SK-N-SH (cell line): ENCODE data around the gene KIF2B. TPM values are rescaled to one million over a fixed set of nuclear protein-coding genes. Genes with fewer than 3 reads are reported as not detected.
"Not testable (repeated sequence)": the region's sequence is repeated elsewhere in the genome, so short reads cannot be mapped to it uniquely, and the experiment has no call there.

Experiments used
- CTCF ChIA-PET: fragments of 300-600, 350-600 bp; formaldehyde crosslinking; extraction: SDS; loops from one replicate; lab custom pipeline; 2021; lab: Yijun Ruan, JAX
- POLR2A ChIA-PET: fragments of 350-600 bp; sonication (Branson Sonifier 250); formaldehyde crosslinking; extraction: SDS; loops from one replicate; lab custom pipeline; 2020; ENCODE audit warnings: antibody characterized with exemption, inconsistent platforms; lab: Yijun Ruan, JAX
- DNase-seq: peaks from one replicate; pipeline ENCODE4 v3.0.0; 2012
- H2AFZ ChIP-seq: fragments of 200-600 bp; sonication (generic); 2 replicates; pipeline ENCODE4 v1.8.1; 2016; ENCODE audit warnings: antibody characterized with exemption, mild to moderate bottlenecking, low read depth
- H3F3A ChIP-seq: fragments of 200-600 bp; sonication (generic); replicated peaks from 2 replicates; pipeline ENCODE3; 2016; ENCODE audit warnings: antibody characterized with exemption, mild to moderate bottlenecking; ENCODE audit not compliant: insufficient read depth
- H3K27ac ChIP-seq, 2 experiments: fragments of 200-500 bp in 1 of 2; fragments of 200-600 bp in 1 of 2; sonication (Bioruptor generic) in 1 of 2; sonication (generic), shearing (Covaris generic) in 1 of 2; 2 replicates each; pipeline versions ENCODE4 v1.5.1 to v1.6.1; 2014 to 2016; ENCODE audit warnings: low read depth in 2 of 2, inconsistent platforms in 1 of 2, low read length in 1 of 2, mild to moderate bottlenecking in 1 of 2, mixed read lengths in 1 of 2
- H3K27me3 ChIP-seq: fragments of 200-600 bp; sonication (generic), shearing (Covaris generic); 2 replicates; pipeline ENCODE4 v1.6.1; 2016; ENCODE audit warnings: mixed run types; ENCODE audit not compliant: insufficient read depth
- H3K36me3 ChIP-seq, 2 experiments: fragments of 200-500 bp in 1 of 2; fragments of 200-600 bp in 1 of 2; sonication (Bioruptor generic) in 1 of 2; sonication (generic) in 1 of 2; replicated peaks in 1 of 2; 2 replicates each; pipeline versions ENCODE3 to v1.5.1; 2014 to 2016; ENCODE audit warnings: low read length in 1 of 2, mild to moderate bottlenecking in 1 of 2; ENCODE audit not compliant: insufficient read depth in 2 of 2, control insufficient read depth in 1 of 2
- H3K4me1 ChIP-seq, 2 experiments: fragments of 200-500 bp in 1 of 2; fragments of 200-600 bp in 1 of 2; sonication (Bioruptor generic) in 1 of 2; sonication (generic), shearing (Covaris generic) in 1 of 2; 2 replicates each; pipeline versions ENCODE4 v1.5.1 to v1.6.1; 2014 to 2016; ENCODE audit warnings: low read depth in 1 of 2, low read length in 1 of 2, mixed run types in 1 of 2; ENCODE audit not compliant: insufficient read depth in 2 of 2, control insufficient read depth in 1 of 2
- H3K4me2 ChIP-seq: fragments of 200-600 bp; sonication (generic), shearing (Covaris generic); 2 replicates; pipeline ENCODE4 v1.6.1; 2017; ENCODE audit warnings: mixed run types
- H3K4me3 ChIP-seq, 2 experiments: fragments of 200-500 bp in 1 of 2; fragments of 200-600 bp in 1 of 2; sonication (Bioruptor generic) in 1 of 2; sonication (generic), shearing (Covaris generic) in 1 of 2; 2 replicates each; pipeline versions ENCODE4 v1.5.1 to v1.8.1; 2014 to 2016; ENCODE audit warnings: low read depth in 2 of 2, inconsistent platforms in 1 of 2, low read length in 1 of 2, mild to moderate bottlenecking in 1 of 2, mixed read lengths in 1 of 2, moderate library complexity in 1 of 2
- H3K79me2 ChIP-seq: fragments of 200-600 bp; sonication (generic); 2 replicates; pipeline ENCODE4 v1.8.1; 2017; ENCODE audit warnings: mild to moderate bottlenecking; ENCODE audit not compliant: insufficient read depth
- H3K9ac ChIP-seq: fragments of 200-600 bp; sonication (generic); 2 replicates; pipeline ENCODE4 v1.6.1; 2017; ENCODE audit warnings: mixed run types
- H3K9me2 ChIP-seq: fragments of 200-600 bp; sonication (generic); 2 replicates; pipeline ENCODE4 v1.6.1; 2017; ENCODE audit warnings: mixed run types
- H3K9me3 ChIP-seq: fragments of 200-600 bp; sonication (generic); 2 replicates; pipeline ENCODE4 v1.6.1; 2017; ENCODE audit warnings: mixed run types, mild to moderate bottlenecking, moderate library complexity
- H4K20me1 ChIP-seq: fragments of 200-600 bp; sonication (generic); 2 replicates; pipeline ENCODE4 v1.6.1; 2017; ENCODE audit warnings: mild to moderate bottlenecking, mixed run types; ENCODE audit not compliant: insufficient read depth
- GATA2 ChIP-seq: sonication (generic); formaldehyde crosslinking; IDR thresholded peaks from 2 replicates; pipeline ENCODE4 v1.5.0; 2020; ENCODE audit warnings: mild to moderate bottlenecking, missing genetic modification reagents
- MEF2A ChIP-seq: IDR thresholded peaks from 2 replicates; pipeline ENCODE4 v1.4.0; 2012; ENCODE audit warnings: low read depth, borderline replicate concordance
- MXI1 ChIP-seq: IDR thresholded peaks from 2 replicates; pipeline ENCODE4 v1.6.1; 2012; ENCODE audit warnings: mild to moderate bottlenecking, low read depth, low read length, improper control_type of control experiment
- NFIC ChIP-seq: IDR thresholded peaks from 2 replicates; pipeline ENCODE4 v1.4.0; 2012; ENCODE audit warnings: borderline replicate concordance
- RFX5 ChIP-seq: IDR thresholded peaks from 2 replicates; pipeline ENCODE4 v1.6.1; 2012; ENCODE audit warnings: mild to moderate bottlenecking, improper control_type of control experiment, low read length
- TCF12 ChIP-seq: IDR thresholded peaks from 2 replicates; pipeline ENCODE4 v1.4.0; 2012
- WGBS: methylation state at CpG from one replicate; pipeline ENCODE4 v1.1.6; 2017; ENCODE audit warnings: low lambda C conversion rate; 5-methylcytosine and 5-hydroxymethylcytosine counted together
- polyA plus RNA-seq, 3 experiments: library from polyadenylated mRNA; depleted of rRNA; stranded (reverse); fragments of >200 nt; gene quantifications; 2 replicates each; pipeline ENCODE4 v1.2.3, GENCODE V29; 2012
- TF ChIP-seq, protein P1 (sequence below): fragments of 150-350 bp; IDR thresholded peaks from 2 replicates; pipeline ENCODE4 v1.6.1; 2016; ENCODE audit warnings: mild to moderate bottlenecking, low read depth, low read length

The KIF2B gene
- polyA plus RNA-seq, 1 of the 3 experiments (the other 2 are of a cell fraction): not detected

DNA sequence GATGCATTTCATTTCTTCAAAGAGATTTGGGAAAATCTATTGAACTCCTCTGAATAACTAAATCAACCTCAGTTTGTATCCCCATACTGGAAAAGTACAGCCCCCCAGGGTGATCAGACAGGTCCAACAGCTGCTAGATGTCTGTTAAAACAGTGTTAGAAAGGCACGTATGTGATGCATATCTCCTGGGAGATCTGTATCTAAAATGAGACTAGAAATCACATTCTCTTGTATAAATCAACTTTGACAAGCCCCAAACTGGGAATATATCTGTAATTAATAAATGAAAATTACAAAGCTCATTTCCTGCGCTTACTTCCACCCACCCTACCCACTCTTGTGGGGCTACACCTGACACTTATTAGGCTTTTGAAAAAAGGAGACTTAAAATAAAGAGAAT, 3.8 kb upstream of the KIF2B start:
- no peaks in the 10 kb centered on the region for H3K9me3 ChIP-seq
- no peak overlapping the region for H3K27ac ChIP-seq
- no peak overlapping the region for H3K9ac ChIP-seq
- ChIA-PET CTCF (interaction anchor here (0.8 to 1.0 kb wide), 3 partner anchors 10 to 52 kb away, joined by 3 read pairs; no protein-coding TSS in a partner anchor), POLR2A (no interaction called here)
- H3K79me2 ChIP-seq: no peaks in the 10 kb centered on the region
- H3K4me1 ChIP-seq: no peaks in the 10 kb centered on the region
- H3K4me3 ChIP-seq: no peak overlapping the region
- no peaks in the 10 kb centered on the region for H4K20me1 ChIP-seq
- H3K4me2 ChIP-seq: no peak overlapping the region
- no peak for DNase-seq
- H3K9me2 ChIP-seq: no peaks in the 10 kb centered on the region
- H2AFZ ChIP-seq: no peak overlapping the region
- H3K27me3 ChIP-seq: no peaks in the 10 kb centered on the region
- no peaks in the 10 kb centered on the region for H3K36me3 ChIP-seq
- H3F3A ChIP-seq: no peaks in the 10 kb centered on the region
- TF ChIP-seq GATA2: peak; percentile 54
- TF ChIP-seq, protein P1, sequence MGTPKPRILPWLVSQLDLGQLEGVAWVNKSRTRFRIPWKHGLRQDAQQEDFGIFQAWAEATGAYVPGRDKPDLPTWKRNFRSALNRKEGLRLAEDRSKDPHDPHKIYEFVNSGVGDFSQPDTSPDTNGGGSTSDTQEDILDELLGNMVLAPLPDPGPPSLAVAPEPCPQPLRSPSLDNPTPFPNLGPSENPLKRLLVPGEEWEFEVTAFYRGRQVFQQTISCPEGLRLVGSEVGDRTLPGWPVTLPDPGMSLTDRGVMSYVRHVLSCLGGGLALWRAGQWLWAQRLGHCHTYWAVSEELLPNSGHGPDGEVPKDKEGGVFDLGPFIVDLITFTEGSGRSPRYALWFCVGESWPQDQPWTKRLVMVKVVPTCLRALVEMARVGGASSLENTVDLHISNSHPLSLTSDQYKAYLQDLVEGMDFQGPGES: no peak
- 18% methylated on average over 2 of the region's 2 CpGs for WGBS

DNA sequence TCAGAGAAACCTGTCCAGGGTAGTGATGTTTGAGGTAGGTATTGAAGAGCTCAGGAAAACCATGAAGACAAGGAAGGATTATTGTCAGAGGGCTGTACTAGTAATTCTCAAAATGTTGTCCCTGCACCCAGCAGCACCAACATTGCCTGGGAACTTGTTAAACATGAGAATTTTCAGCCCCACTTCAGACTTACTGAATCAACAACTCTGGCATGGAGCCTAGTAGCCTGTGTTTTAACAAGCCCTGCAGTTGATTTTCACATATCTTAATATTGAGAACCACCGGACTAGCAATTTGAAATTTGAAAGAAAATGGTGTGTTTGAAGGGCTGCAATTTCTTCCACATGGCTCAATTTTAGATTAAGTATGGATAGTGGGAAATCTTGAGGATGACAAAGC, 2.8 kb upstream of the KIF2B start:
- no peak overlapping the region for H3K9ac ChIP-seq
- no peaks in the 10 kb centered on the region for H3K9me3 ChIP-seq
- ChIA-PET CTCF (interaction anchor here (0.8 kb wide), 1 partner anchor 9 kb away, joined by 3 read pairs; no protein-coding TSS in a partner anchor), POLR2A (no interaction called here)
- no peaks in the 10 kb centered on the region for H4K20me1 ChIP-seq
- TF ChIP-seq TCF12: no peak
- no peak for TF ChIP-seq NFIC
- TF ChIP-seq RFX5: no peak
- TF ChIP-seq MXI1: no peak
- H3K27me3 ChIP-seq: no peaks in the 10 kb centered on the region
- H3K36me3 ChIP-seq: no peaks in the 10 kb centered on the region
- WGBS: 35% methylated on average over 1 of the region's 1 CpG
- no peaks in the 10 kb centered on the region for H3K9me2 ChIP-seq
- H3K4me2 ChIP-seq: no peak overlapping the region
- H2AFZ ChIP-seq: no peak overlapping the region
- no peaks in the 10 kb centered on the region for H3K4me1 ChIP-seq
- no peaks in the 10 kb centered on the region for H3F3A ChIP-seq
- no peaks in the 10 kb centered on the region for H3K79me2 ChIP-seq
- DNase-seq: no peak
- H3K27ac ChIP-seq: no peak overlapping the region
- no peak overlapping the region for H3K4me3 ChIP-seq

DNA sequence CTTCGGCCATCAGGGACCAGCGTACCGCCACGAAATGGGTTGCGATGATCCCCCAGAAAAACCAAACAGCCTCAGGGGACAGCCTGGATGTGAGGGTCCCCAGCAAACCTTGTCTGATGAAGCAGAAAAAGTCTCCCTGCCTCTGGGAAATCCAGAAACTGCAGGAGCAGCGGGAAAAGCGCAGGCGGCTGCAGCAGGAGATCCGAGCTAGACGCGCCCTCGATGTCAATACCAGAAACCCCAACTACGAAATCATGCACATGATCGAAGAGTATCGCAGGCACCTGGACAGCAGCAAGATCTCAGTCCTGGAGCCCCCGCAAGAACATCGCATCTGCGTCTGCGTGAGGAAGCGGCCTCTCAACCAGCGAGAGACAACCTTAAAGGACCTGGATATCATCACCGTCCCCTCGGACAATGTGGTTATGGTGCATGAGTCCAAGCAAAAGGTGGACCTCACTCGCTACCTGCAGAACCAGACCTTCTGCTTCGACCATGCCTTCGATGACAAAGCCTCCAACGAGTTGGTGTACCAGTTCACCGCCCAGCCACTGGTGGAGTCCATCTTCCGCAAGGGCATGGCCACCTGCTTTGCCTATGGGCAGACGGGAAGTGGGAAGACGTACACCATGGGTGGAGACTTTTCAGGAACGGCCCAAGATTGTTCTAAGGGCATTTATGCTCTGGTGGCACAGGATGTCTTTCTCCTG, 769 bp downstream of the KIF2B start:
- H3K4me3 ChIP-seq: no peak overlapping the region
- CTCF ChIA-PET: no interaction called here

DNA sequence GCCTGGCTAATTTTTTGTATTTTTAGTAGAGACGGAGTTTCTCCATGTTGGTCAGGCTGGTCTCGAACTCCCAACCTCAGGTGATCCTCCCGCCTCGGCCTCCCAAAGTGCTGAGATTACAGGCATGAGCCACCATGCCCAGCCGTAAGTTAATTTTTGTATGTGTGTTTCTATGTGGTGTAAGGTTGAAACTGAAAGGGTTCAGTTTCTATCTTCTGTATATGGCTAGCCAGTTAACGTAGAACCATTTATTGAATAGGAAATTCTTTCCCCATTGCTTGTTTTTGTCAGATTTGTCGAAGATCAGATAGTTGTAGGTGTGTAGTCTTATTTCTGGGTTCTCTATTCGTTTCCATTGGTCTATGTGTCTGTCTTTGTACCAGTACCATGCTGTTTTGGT, 12.0 kb downstream of the KIF2B start:
- POLR2A ChIA-PET, H3K9ac ChIP-seq: not testable (repeated sequence)

More for the DNA sequence above, 769 bp downstream of the KIF2B start:
- H3K9me2 ChIP-seq: peaks cover 3% of the 10 kb centered on the region; the same call in 1 of the 2 replicates
- H3K4me1 ChIP-seq: no peaks in the 10 kb centered on the region; a peak in 1 of 4 replicates
- H3F3A ChIP-seq: no peaks in the 10 kb centered on the region
- peaks cover 5% of the 10 kb centered on the region for H3K9me3 ChIP-seq
- POLR2A ChIA-PET: no interaction called here
- WGBS: 67% methylated on average over 32 of the region's 32 CpGs
- no peak for DNase-seq
- no peaks in the 10 kb centered on the region for H3K36me3 ChIP-seq
- H3K9ac ChIP-seq: no peak overlapping the region
- H3K27ac ChIP-seq: no peak overlapping the region
- no peaks in the 10 kb centered on the region for H3K27me3 ChIP-seq
- no peak overlapping the region for H3K4me2 ChIP-seq
- no peaks in the 10 kb centered on the region for H4K20me1 ChIP-seq
- H2AFZ ChIP-seq: no peak overlapping the region
- no peaks in the 10 kb centered on the region for H3K79me2 ChIP-seq
- TF ChIP-seq MEF2A: no peak
- TF ChIP-seq, all 33 proteins: peak for 0

More for the DNA sequence above, 12.0 kb downstream of the KIF2B start:
- H3K27ac ChIP-seq, DNase-seq, H3K36me3 ChIP-seq, H3K27me3 ChIP-seq, H3K4me2 ChIP-seq, H3K4me1 ChIP-seq, H3K9me3 ChIP-seq, H4K20me1 ChIP-seq, H3K4me3 ChIP-seq, H3F3A ChIP-seq, H3K9me2 ChIP-seq, H3K79me2 ChIP-seq, CTCF ChIA-PET, H2AFZ ChIP-seq: not testable (repeated sequence)
- 39% methylated on average over 8 of the region's 8 CpGs for WGBS
